Esophagus muscularis mucosa (tissue), 4 donors: Measurements from ENCODE around the gene CDA. TPM values are rescaled to one million over a fixed set of nuclear protein-coding genes. Genes with fewer than 3 reads are reported as not detected.

Experiments used
- DNase-seq: peaks from one replicate; pipeline ENCODE4 v3.0.0-alpha.2; 2017; ENCODE audit errors: extremely low spot score
- H3K27ac ChIP-seq, 4 donors: fragments of 200-600 bp; sonication (generic); replicated peaks in 1 of 4; 1 replicate in 3 of 4; 2 replicates in 1 of 4; pipeline ENCODE4 v1.5.1; 2016 to 2019; ENCODE audit warnings: mild to moderate bottlenecking in 1 of 4
- H3K27me3 ChIP-seq, 4 donors: fragments of 200-600 bp; sonication (generic); one replicate each; pipeline versions ENCODE4 v1.5.1 to v1.6.0; 2016 to 2019
- H3K36me3 ChIP-seq, 4 donors: fragments of 200-600 bp; sonication (generic); one replicate each; pipeline ENCODE4 v1.5.1; 2016 to 2019
- H3K4me1 ChIP-seq, 4 donors: fragments of 200-600 bp; sonication (generic); one replicate each; pipeline ENCODE4 v1.5.1; 2016 to 2019
- H3K4me3 ChIP-seq, 4 donors: fragments of 200-600 bp; sonication (generic); 1 replicate in 2 of 4; 2 replicates in 2 of 4; pipeline ENCODE4 v1.5.1; 2016 to 2019; ENCODE audit warnings: mild to moderate bottlenecking in 4 of 4, moderate library complexity in 1 of 4
- H3K9me3 ChIP-seq, 4 donors: fragments of 200-600 bp; sonication (generic); 1 replicate in 3 of 4; 2 replicates in 1 of 4; pipeline ENCODE4 v1.5.1; 2016 to 2019
- EP300 ChIP-seq: sonication (generic); formaldehyde crosslinking; IDR thresholded peaks from one replicate; pipeline ENCODE4 v1.6.1; 2017; ENCODE audit warnings: antibody characterized with exemption
- POLR2A ChIP-seq: fragments of 450-650 bp; IDR thresholded peaks from one replicate; pipeline ENCODE4 v1.6.1; 2017; ENCODE audit warnings: antibody characterized with exemption, moderate library complexity, mild to moderate bottlenecking, low read depth
- POLR2AphosphoS5 ChIP-seq, 2 donors: sonication (generic); formaldehyde crosslinking; IDR thresholded peaks; one replicate each; pipeline ENCODE4 v1.6.1; 2017; ENCODE audit warnings: antibody characterized with exemption in 2 of 2
- WGBS: methylation state at CpG from one replicate; pipeline ENCODE4 v1.1.5; 2018; 5-methylcytosine and 5-hydroxymethylcytosine counted together
- intact Hi-C: fragments of 100-400 bp; cut with DNase I; formaldehyde crosslinking; loops from one replicate; pipeline ENCODE4 v1.15.1; 2023
- total RNA-seq, 4 donors: library from RNA; depleted of rRNA; stranded (reverse); fragments of >200 nt; gene quantifications; one replicate each; pipeline versions ENCODE4 v1.1.0 to v1.2.1, GENCODE V29; 2016
- TF ChIP-seq, protein P1 (sequence below), 3 experiments: fragments of 200-600 bp in 2 of 3; fragments of 450-650 bp in 1 of 3; sonication (generic) in 2 of 3; IDR thresholded peaks; one replicate each; pipeline ENCODE4 v1.5.1; 2017 to 2019; ENCODE audit warnings: antibody characterized with exemption in 3 of 3, mild to moderate bottlenecking in 2 of 3, moderate library complexity in 1 of 3

The CDA gene
- total RNA-seq, 4 donors from 2014 or later, result 1.7 to 7.5 (median 6.0) TPM

DNA sequence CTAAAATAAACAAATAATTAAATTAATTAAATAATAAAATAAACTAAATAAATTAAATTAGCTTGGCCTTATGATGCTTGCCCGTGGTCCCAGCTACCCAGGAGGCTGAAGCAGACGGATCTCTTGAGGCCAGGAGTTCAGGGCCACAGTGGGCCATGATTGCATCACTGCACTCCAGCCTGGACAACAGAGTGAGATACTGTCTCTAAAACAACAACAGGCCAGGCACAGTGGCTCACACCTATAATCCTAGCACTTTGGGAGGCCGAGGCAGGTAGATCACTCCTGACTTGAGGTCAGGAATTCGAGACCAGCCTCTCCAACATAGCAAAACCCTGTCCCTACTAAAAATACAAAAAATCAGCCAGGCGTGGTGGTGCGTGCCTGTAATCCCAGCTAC lies 32.1 kb downstream of the CDA start:
- H3K4me3 ChIP-seq, result no peak overlapping the region
- 99% methylated on average over 6 of the region's 6 CpGs for WGBS
- no peak for DNase-seq
- intact Hi-C loops, result no loop called here
- H3K36me3 ChIP-seq, result no peaks in the 10 kb centered on the region
- H3K9me3 ChIP-seq, result no peaks in the 10 kb centered on the region
- TF ChIP-seq, protein P1, sequence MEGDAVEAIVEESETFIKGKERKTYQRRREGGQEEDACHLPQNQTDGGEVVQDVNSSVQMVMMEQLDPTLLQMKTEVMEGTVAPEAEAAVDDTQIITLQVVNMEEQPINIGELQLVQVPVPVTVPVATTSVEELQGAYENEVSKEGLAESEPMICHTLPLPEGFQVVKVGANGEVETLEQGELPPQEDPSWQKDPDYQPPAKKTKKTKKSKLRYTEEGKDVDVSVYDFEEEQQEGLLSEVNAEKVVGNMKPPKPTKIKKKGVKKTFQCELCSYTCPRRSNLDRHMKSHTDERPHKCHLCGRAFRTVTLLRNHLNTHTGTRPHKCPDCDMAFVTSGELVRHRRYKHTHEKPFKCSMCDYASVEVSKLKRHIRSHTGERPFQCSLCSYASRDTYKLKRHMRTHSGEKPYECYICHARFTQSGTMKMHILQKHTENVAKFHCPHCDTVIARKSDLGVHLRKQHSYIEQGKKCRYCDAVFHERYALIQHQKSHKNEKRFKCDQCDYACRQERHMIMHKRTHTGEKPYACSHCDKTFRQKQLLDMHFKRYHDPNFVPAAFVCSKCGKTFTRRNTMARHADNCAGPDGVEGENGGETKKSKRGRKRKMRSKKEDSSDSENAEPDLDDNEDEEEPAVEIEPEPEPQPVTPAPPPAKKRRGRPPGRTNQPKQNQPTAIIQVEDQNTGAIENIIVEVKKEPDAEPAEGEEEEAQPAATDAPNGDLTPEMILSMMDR (IDR thresholded peaks at IDR 0.05), result no peak
- TF ChIP-seq POLR2AphosphoS5 (IDR thresholded peaks at IDR 0.05) (no peak), POLR2A (no peak), EP300 (no peak)
- peaks cover 0 to 8% (median 0%) of the 10 kb centered on the region in 4 donors for H3K27me3 ChIP-seq
- no peak overlapping the region for H3K27ac ChIP-seq
- peaks cover 5 to 11% (median 7%) of the 10 kb centered on the region in 4 donors for H3K4me1 ChIP-seq

DNA sequence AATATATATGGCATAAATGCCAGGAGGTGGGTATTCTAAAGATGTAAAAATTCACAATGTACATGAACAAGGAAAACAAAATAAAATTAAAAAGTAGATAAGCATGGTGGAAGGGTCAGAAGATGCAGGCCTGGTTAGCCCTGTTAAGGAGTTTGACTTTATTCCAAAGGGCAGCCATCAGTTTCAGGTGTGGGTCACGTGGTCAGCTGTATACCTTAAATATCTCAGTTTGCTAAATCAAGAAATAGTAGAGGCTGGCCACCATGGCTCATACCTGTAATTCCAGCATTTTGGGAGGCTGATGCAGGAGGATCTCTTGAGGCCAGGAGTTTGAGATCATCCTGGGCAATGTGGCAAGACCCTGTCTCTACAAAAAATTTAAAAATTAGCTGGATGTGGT lies 35.8 kb downstream of the CDA start:
- Histone ChIP-seq H3K27me3 (peaks cover 0 to 12% (median 0%) of the 10 kb centered on the region in 4 donors), H3K36me3 (no peaks in the 10 kb centered on the region), H3K4me3 (no peak overlapping the region), H3K27ac (no peak overlapping the region), H3K4me1 (no peaks in the 10 kb centered on the region), H3K9me3 (no peaks in the 10 kb centered on the region)
- intact Hi-C loops, result no loop called here
- no peak for DNase-seq
- WGBS, result 92% methylated on average over 1 of the region's 1 CpG
- TF ChIP-seq, protein P1 (IDR thresholded peaks at IDR 0.05), result no peak
- TF ChIP-seq POLR2A, result no peak
- no peak for TF ChIP-seq POLR2AphosphoS5 (IDR thresholded peaks at IDR 0.05)
- TF ChIP-seq EP300, result no peak

DNA sequence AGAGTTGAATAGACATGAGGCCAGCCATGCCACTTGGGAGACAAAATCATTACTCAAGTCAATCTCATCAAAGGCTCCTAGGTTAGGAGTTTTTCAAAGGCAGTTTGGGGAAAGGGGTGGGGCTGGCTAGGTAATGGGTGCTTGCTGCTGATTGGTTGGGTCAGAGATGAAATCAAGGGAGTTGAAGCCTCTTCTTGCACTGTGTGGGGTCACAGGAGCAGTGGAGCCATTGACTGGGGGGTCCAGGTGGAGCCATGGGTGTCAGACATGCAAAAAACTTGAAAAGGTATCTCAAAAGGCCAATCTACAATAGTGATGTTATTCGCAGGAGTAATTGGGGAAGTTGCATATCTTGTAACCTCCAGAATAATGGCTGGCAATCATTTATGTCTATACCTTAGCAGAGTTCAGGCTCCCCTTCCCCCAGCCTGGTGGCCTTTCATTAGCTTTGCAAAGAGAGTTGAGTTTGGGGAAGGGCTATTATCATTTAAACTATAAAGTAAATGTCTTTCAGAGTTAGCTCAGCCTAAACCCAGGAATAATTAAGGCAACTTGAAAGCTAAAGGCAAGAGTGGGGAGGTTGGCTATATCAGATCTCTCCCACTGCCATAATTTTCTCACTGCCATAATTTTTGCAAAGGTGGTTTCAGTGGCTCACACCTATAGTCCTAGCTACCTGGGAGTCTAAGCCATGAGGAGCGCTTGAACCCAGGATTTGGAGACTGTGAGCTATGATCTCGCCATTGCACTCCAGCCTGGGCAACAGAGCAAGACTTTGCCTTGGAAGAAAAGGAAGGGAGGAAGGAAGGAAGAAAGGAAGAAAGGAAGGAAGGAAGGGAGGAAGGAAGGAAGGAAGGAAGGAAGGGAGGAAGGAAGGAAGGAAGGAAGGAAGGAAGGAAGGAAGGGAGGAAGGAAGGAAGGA lies 36.5 kb downstream of the CDA start:
- no peak for DNase-seq
- TF ChIP-seq EP300 (no peak), POLR2A (no peak), POLR2AphosphoS5 (IDR thresholded peaks at IDR 0.05) (no peak)
- TF ChIP-seq, protein P1 (IDR thresholded peaks at IDR 0.05), result no peak
- intact Hi-C loops, result no loop called here
- Histone ChIP-seq H3K36me3 (no peaks in the 10 kb centered on the region), H3K4me3 (no peak overlapping the region), H3K9me3 (no peaks in the 10 kb centered on the region), H3K4me1 (no peaks in the 10 kb centered on the region), H3K27ac (no peak overlapping the region), H3K27me3 (peaks cover 0 to 12% (median 0%) of the 10 kb centered on the region in 4 donors)
- 86% methylated on average over 3 of the region's 3 CpGs for WGBS

DNA sequence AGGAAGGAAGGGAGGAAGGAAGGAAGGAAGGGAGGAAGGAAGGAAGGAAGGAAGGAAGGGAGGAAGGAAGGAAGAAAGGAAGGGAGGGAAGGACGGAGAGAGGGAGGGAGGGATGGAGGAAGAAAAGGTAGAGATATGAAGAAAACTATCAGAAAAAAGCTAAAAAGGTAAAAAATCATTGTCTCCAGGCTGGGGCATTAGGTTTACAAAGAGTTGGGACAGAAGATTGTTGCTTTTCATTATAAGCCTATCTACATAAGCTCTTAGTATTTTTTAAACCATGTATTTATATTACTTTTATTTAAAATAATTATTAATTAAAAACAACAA lies 37.2 kb downstream of the CDA start:
- Histone ChIP-seq H3K27ac (no peak overlapping the region), H3K4me1 (no peaks in the 10 kb centered on the region), H3K4me3 (no peak overlapping the region), H3K36me3 (no peaks in the 10 kb centered on the region), H3K27me3 (peaks cover 0 to 12% (median 0%) of the 10 kb centered on the region in 4 donors), H3K9me3 (no peaks in the 10 kb centered on the region)
- TF ChIP-seq, protein P1 (IDR thresholded peaks at IDR 0.05), result no peak
- TF ChIP-seq POLR2A (no peak), EP300 (no peak), POLR2AphosphoS5 (IDR thresholded peaks at IDR 0.05) (no peak)
- no peak for DNase-seq
- 72% methylated on average over 1 of the region's 1 CpG for WGBS
- intact Hi-C loops, result no loop called here
